Adipocyte (in vitro differentiated cells): ENCODE results near the gene ZNF521.
A peak's percentile ranks its signal among the peaks of the same experiment; 100 is the strongest.

Source experiments
- DNase-seq: peaks from one replicate; pipeline ENCODE4 v3.0.0-alpha.2; 2015; ENCODE audit warnings: low read depth
- H3K27me3 ChIP-seq: replicated peaks from 2 replicates; pipeline ENCODE4 v1.7.0; 2013; ENCODE audit warnings: mild to moderate bottlenecking, low read length, moderate library complexity; ENCODE audit not compliant: control insufficient read depth, insufficient read depth
- H3K36me3 ChIP-seq: 2 replicates; pipeline ENCODE4 v1.7.0; 2013; ENCODE audit warnings: low read length, mild to moderate bottlenecking, moderate library complexity; ENCODE audit not compliant: control insufficient read depth, insufficient read depth, severe bottlenecking
- H3K4me1 ChIP-seq: 2 replicates; pipeline ENCODE4 v1.7.0; 2013; ENCODE audit warnings: mild to moderate bottlenecking, low read length, moderate library complexity; ENCODE audit not compliant: control insufficient read depth, insufficient read depth
- H3K4me3 ChIP-seq: 2 replicates; pipeline ENCODE4 v1.7.0; 2013; ENCODE audit warnings: mild to moderate bottlenecking, low read length, moderate library complexity
- H3K9ac ChIP-seq: 2 replicates; pipeline ENCODE4 v1.7.0; 2013; ENCODE audit warnings: mild to moderate bottlenecking, low read length, moderate library complexity
- H3K9me3 ChIP-seq: 2 replicates; pipeline ENCODE4 v1.7.0; 2013; ENCODE audit warnings: mild to moderate bottlenecking, low read length, moderate library complexity; ENCODE audit not compliant: control insufficient read depth

ZNF521 gene

DNA sequence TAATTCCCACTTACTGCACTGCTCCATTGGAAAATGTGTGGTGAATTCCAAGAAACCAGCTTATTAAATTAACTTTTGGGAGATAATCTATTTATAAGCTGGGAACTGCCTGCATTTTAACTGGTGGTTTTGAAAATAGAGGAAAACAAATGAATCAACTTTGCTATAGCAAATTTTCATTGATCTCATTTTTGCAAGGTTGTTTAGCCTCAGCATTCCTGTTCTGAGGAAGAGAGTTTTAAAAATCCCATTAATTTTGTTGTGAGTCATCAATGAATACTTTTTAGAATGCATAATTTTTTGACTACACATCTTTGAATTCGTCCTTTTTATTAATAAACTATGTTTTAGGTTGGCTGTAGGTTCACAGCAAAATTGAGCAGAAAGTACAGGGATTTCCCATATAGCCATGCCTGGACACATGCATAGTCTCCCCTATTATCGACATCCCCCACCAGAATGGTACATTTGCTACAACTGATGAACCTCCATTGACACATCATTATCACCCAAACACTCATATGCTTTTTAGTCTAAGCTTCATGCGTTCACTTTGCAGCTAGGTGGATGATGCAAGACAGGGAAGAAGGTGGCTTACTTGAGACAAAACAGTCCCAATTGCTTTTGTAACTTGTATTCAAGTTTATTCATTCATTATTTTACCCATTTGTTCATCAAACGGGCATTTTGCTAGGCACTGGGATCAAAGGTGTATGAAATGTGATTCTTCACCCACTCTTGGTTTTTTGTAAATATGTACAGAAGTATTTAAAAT, 106.9 kb downstream of the ZNF521 start:
- H3K27me3 ChIP-seq: no peaks in the 10 kb centered on the region
- H3K4me3 ChIP-seq: no peak overlapping the region
- no peaks in the 10 kb centered on the region for H3K9me3 ChIP-seq
- peaks cover 12% of the 10 kb centered on the region for H3K4me1 ChIP-seq
- no peak overlapping the region for H3K9ac ChIP-seq
- no peaks in the 10 kb centered on the region for H3K36me3 ChIP-seq
- no peak for DNase-seq

- H3K9me3 ChIP-seq: no peaks in the 10 kb centered on the region
- no peaks in the 10 kb centered on the region for H3K27me3 ChIP-seq
- no peak overlapping the region for H3K9ac ChIP-seq
- no peaks in the 10 kb centered on the region for H3K36me3 ChIP-seq
- H3K4me3 ChIP-seq: no peak overlapping the region
- peaks cover 6% of the 10 kb centered on the region for H3K4me1 ChIP-seq
- DNase-seq: no peak
These were observed 107.8 kb downstream of the ZNF521 start for GRCh38 chr18:25244170-25244569.

DNA sequence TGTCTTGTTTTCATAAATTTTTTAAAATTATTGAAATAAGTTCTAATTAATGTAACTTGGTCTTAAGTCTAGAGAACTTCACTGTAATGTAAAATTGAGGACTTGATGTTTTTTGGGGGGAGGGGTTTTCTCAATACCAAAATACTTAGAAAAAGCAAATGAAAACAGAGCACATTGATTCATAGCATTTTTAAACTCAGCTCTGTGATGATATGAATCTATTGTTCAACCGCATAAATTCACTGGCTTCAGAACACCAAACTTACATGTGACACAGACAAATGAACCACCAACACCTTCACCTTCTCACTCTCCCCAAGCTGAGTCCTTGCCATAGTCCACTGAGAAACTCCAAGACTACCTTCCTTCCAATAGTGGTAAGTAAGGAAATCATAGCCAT, 108.2 kb downstream of the ZNF521 start:
- Histone ChIP-seq H3K27me3 (no peaks in the 10 kb centered on the region), H3K36me3 (no peaks in the 10 kb centered on the region), H3K4me1 (peaks cover 6% of the 10 kb centered on the region), H3K9ac (no peak overlapping the region), H3K4me3 (no peak overlapping the region), H3K9me3 (no peaks in the 10 kb centered on the region)
- DNase-seq: no peak

GRCh38 chr18:25243257-25243656, 108.7 kb downstream of the ZNF521 start:
- H3K4me1 ChIP-seq: peaks cover 6% of the 10 kb centered on the region
- no peaks in the 10 kb centered on the region for H3K36me3 ChIP-seq
- no peak for DNase-seq

GRCh38 chr18:25240420-25240770, 111.6 kb downstream of the ZNF521 start:
- H3K9me3 ChIP-seq: no peaks in the 10 kb centered on the region
- no peaks in the 10 kb centered on the region for H3K36me3 ChIP-seq
- H3K4me3 ChIP-seq: no peak overlapping the region
- H3K9ac ChIP-seq: no peak overlapping the region
- no peak for DNase-seq
- peaks cover 6% of the 10 kb centered on the region for H3K4me1 ChIP-seq
- H3K27me3 ChIP-seq: no peaks in the 10 kb centered on the region

More at GRCh38 chr18:25243257-25243656, 108.7 kb downstream of the ZNF521 start:
- H3K9me3 ChIP-seq: no peaks in the 10 kb centered on the region
- H3K4me3 ChIP-seq: no peak overlapping the region
- H3K9ac ChIP-seq: no peak overlapping the region
- no peaks in the 10 kb centered on the region for H3K27me3 ChIP-seq

- Histone ChIP-seq H3K27me3 (no peaks in the 10 kb centered on the region), H3K4me3 (no peak overlapping the region), H3K4me1 (peaks cover 6% of the 10 kb centered on the region), H3K9me3 (no peaks in the 10 kb centered on the region), H3K36me3 (no peaks in the 10 kb centered on the region), H3K9ac (no peak overlapping the region)
- DNase-seq: no peak
These were observed 112.2 kb downstream of the ZNF521 start for GRCh38 chr18:25239581-25240419.

- DNase-seq: no peak
- no peaks in the 10 kb centered on the region for H3K9me3 ChIP-seq
- H3K27me3 ChIP-seq: no peaks in the 10 kb centered on the region
- H3K4me1 ChIP-seq: peaks cover 9% of the 10 kb centered on the region
- H3K9ac ChIP-seq: no peak overlapping the region
- H3K36me3 ChIP-seq: no peaks in the 10 kb centered on the region
- no peak overlapping the region for H3K4me3 ChIP-seq
These were observed 112.8 kb downstream of the ZNF521 start for GRCh38 chr18:25239151-25239550.

GRCh38 chr18:25237571-25238267, 114.2 kb downstream of the ZNF521 start:
- H3K9ac ChIP-seq: no peak overlapping the region
- no peaks in the 10 kb centered on the region for H3K9me3 ChIP-seq
- H3K27me3 ChIP-seq: no peaks in the 10 kb centered on the region
- no peaks in the 10 kb centered on the region for H3K36me3 ChIP-seq
- H3K4me1 ChIP-seq: peaks cover 23% of the 10 kb centered on the region
- H3K4me3 ChIP-seq: no peak overlapping the region
- DNase-seq: peak; percentile 27

- Histone ChIP-seq H3K4me3 (no peak overlapping the region), H3K36me3 (no peaks in the 10 kb centered on the region), H3K27me3 (no peaks in the 10 kb centered on the region), H3K9me3 (no peaks in the 10 kb centered on the region), H3K4me1 (peaks cover 26% of the 10 kb centered on the region), H3K9ac (no peak overlapping the region)
- DNase-seq: no peak
These were observed 115.2 kb downstream of the ZNF521 start for GRCh38 chr18:25236736-25237135.

DNA sequence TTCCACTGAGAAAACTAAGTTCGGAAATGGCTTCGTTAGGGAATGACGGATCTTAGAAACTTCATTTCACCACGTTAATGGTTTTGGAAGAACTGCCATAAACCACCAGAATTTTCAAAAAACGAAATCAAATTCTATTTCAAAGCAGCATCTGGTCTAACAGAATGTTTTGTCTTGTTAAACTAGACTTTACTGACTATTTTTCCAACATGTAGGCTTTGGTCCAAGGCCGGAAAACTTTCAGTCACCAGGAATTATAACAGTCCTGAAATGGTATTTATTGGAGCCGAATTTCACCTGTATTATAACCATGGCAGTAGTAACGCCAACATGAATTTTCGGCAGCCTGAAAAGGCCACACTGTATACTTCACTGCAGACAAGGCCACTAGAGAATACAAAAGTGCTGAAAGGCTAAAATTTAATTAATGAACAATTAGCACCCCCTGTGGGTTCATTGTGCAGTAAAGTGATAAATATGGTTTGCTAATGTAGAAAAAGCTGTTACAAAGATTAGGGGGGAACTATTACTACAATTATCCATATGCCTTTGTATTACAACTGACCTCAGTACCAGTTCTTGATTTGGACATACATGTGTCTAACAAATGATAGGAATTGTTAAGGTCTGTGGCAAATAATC, 116.4 kb downstream of the ZNF521 start:
- no peak overlapping the region for H3K9ac ChIP-seq
- H3K4me1 ChIP-seq: peaks cover 34% of the 10 kb centered on the region
- H3K4me3 ChIP-seq: no peak overlapping the region
- H3K27me3 ChIP-seq: no peaks in the 10 kb centered on the region
- no peaks in the 10 kb centered on the region for H3K36me3 ChIP-seq
- no peak for DNase-seq
- H3K9me3 ChIP-seq: no peaks in the 10 kb centered on the region
